H1 (cell line): Measurements from ENCODE around the gene MYL11. TPM values are rescaled to one million over a fixed set of nuclear protein-coding genes. Genes with fewer than 3 reads are reported as not detected.
A peak's percentile ranks its signal among the peaks of the same experiment; 100 is the strongest.

Source experiments
- CTCF ChIA-PET: fragments of 300-600 bp; sonication (Branson Sonifier 250); formaldehyde crosslinking; loops from one replicate; lab custom pipeline; 2021; ENCODE audit not compliant: partially characterized antibody; lab: Charles Lee
- POLR2A ChIA-PET: fragments of 300-600 bp; sonication (Branson Sonifier 250); formaldehyde crosslinking; loops from one replicate; lab custom pipeline; 2021; ENCODE audit warnings: inconsistent platforms; ENCODE audit not compliant: partially characterized antibody; lab: Charles Lee
- DNase-seq, 2 experiments: peaks; one replicate each; pipeline versions ENCODE4 v3.0.0 to v3.0.0-alpha.2; 2010 to 2022; ENCODE audit warnings: low spot score in 2 of 2, low read depth in 1 of 2, mixed read lengths in 1 of 2
- FAIRE-seq: peaks from 2 replicates; lab custom pipeline; 2011; peaks lifted over from hg19 to GRCh38; lab: Jason Lieb, UNC
- H2AFZ ChIP-seq: 2 replicates; pipeline ENCODE4 v1.8.1; 2012; ENCODE audit warnings: low read length, inconsistent platforms
- H2AK5ac ChIP-seq: 2 replicates; pipeline ENCODE4 v1.6.1; 2013; ENCODE audit warnings: low read depth, low read length
- H2BK120ac ChIP-seq: replicated peaks from 2 replicates; pipeline ENCODE3; 2013; ENCODE audit warnings: low read depth, low read length, inconsistent platforms
- H2BK12ac ChIP-seq: 2 replicates; pipeline ENCODE4 v1.6.1; 2013; ENCODE audit warnings: low read depth, low read length
- H2BK15ac ChIP-seq: 2 replicates; pipeline ENCODE4 v1.6.1; 2013; ENCODE audit warnings: low read length
- H2BK20ac ChIP-seq: 2 replicates; pipeline ENCODE4 v1.6.1; 2013; ENCODE audit warnings: low read length
- H2BK5ac ChIP-seq: 2 replicates; pipeline ENCODE4 v1.6.1; 2013; ENCODE audit warnings: low read depth, low read length
- H3K14ac ChIP-seq: 2 replicates; pipeline ENCODE4 v1.6.1; 2013; ENCODE audit warnings: inconsistent platforms; ENCODE audit not compliant: insufficient read length
- H3K18ac ChIP-seq: 2 replicates; pipeline ENCODE4 v1.6.1; 2013; ENCODE audit warnings: low read length; ENCODE audit errors: extremely low read depth
- H3K23ac ChIP-seq: 2 replicates; pipeline ENCODE4 v1.6.1; 2013; ENCODE audit warnings: inconsistent platforms; ENCODE audit not compliant: insufficient read length
- H3K23me2 ChIP-seq: 2 replicates; pipeline ENCODE4 v1.6.1; 2013; ENCODE audit warnings: low read depth, low read length
- H3K27ac ChIP-seq: 2 replicates; pipeline ENCODE4 v1.6.1; 2011; ENCODE audit warnings: low read depth, low read length, inconsistent platforms
- H3K27me3 ChIP-seq, 4 experiments: replicated peaks in 1 of 4; 1 replicate in 1 of 4; 2 replicates in 3 of 4; pipeline versions ENCODE4 v1.6.1 to v1.8.1; 2011 to 2013; ENCODE audit warnings: low read length in 3 of 4, mild to moderate bottlenecking in 3 of 4, inconsistent platforms in 2 of 4, mixed read lengths in 2 of 4, moderate library complexity in 1 of 4; ENCODE audit not compliant: control insufficient read depth in 3 of 4, insufficient read depth in 3 of 4; ENCODE audit errors: extremely low read depth in 1 of 4
- H3K36me3 ChIP-seq, 4 experiments: 2 replicates each; pipeline versions ENCODE4 v1.6.1 to v1.8.1; 2011 to 2013; ENCODE audit warnings: mild to moderate bottlenecking in 4 of 4, low read length in 3 of 4, moderate library complexity in 2 of 4, control low read depth in 1 of 4, inconsistent platforms in 1 of 4; ENCODE audit not compliant: insufficient read depth in 4 of 4, control insufficient read depth in 2 of 4
- H3K4ac ChIP-seq: replicated peaks from 2 replicates; pipeline ENCODE3; 2013; ENCODE audit warnings: low read length, low read depth, mixed read lengths, inconsistent platforms; ENCODE audit not compliant: insufficient read length
- H3K4me1 ChIP-seq, 4 experiments: replicated peaks in 1 of 4; 1 replicate in 1 of 4; 2 replicates in 3 of 4; pipeline versions ENCODE4 v1.6.1 to v1.8.1; 2011 to 2013; ENCODE audit warnings: low read length in 3 of 4, inconsistent platforms in 2 of 4, mixed read lengths in 1 of 4; ENCODE audit not compliant: insufficient read depth in 4 of 4, control insufficient read depth in 3 of 4
- H3K4me2 ChIP-seq, 2 experiments: 2 replicates each; pipeline versions ENCODE4 v1.6.1 to v1.8.1; 2011 to 2013; ENCODE audit warnings: low read depth in 2 of 2, low read length in 2 of 2, control low read depth in 1 of 2, inconsistent platforms in 1 of 2, mild to moderate bottlenecking in 1 of 2; ENCODE audit not compliant: insufficient read depth in 1 of 2
- H3K4me3 ChIP-seq, 4 experiments: fragments of 200-600, 300-600 bp in 1 of 4; sonication (generic), shearing (Covaris generic), sonication (Bioruptor Twin) in 1 of 4; 2 replicates each; pipeline versions ENCODE4 v1.5.1 to v1.8.1; 2011 to 2016; ENCODE audit warnings: low read length in 4 of 4, low read depth in 3 of 4, control low read depth in 2 of 4, inconsistent platforms in 2 of 4, mild to moderate bottlenecking in 2 of 4, mixed read lengths in 1 of 4, moderate library complexity in 1 of 4; ENCODE audit not compliant: insufficient read depth in 2 of 4; ENCODE audit errors: extremely low read depth in 1 of 4
- H3K56ac ChIP-seq: replicated peaks from 2 replicates; pipeline ENCODE3; 2013; ENCODE audit warnings: low read depth, mild to moderate bottlenecking, mixed read lengths, low read length, inconsistent platforms; ENCODE audit not compliant: insufficient read length
- H3K79me1 ChIP-seq: 2 replicates; pipeline ENCODE4 v1.6.1; 2013; ENCODE audit warnings: low read depth, low read length, control low read depth
- H3K79me2 ChIP-seq, 2 experiments: 2 replicates each; pipeline versions ENCODE4 v1.6.1 to v1.8.1; 2012 to 2013; ENCODE audit warnings: low read length in 2 of 2, mild to moderate bottlenecking in 2 of 2, inconsistent platforms in 1 of 2; ENCODE audit not compliant: insufficient read depth in 2 of 2, control insufficient read depth in 1 of 2
- H3K9ac ChIP-seq, 4 experiments: replicated peaks in 1 of 4; 1 replicate in 1 of 4; 2 replicates in 3 of 4; pipeline versions ENCODE4 v1.6.1 to v1.8.1; 2011 to 2013; ENCODE audit warnings: low read depth in 3 of 4, low read length in 3 of 4, control low read depth in 2 of 4, mild to moderate bottlenecking in 2 of 4, moderate library complexity in 2 of 4, inconsistent platforms in 1 of 4; ENCODE audit errors: extremely low read depth in 1 of 4
- H3K9me3 ChIP-seq, 2 experiments: 2 replicates each; pipeline versions ENCODE4 v1.6.1 to v1.8.1; 2012 to 2013; ENCODE audit warnings: mild to moderate bottlenecking in 2 of 2, moderate library complexity in 2 of 2, control low read depth in 1 of 2, inconsistent platforms in 1 of 2, low read depth in 1 of 2, low read length in 1 of 2, mixed read lengths in 1 of 2; ENCODE audit not compliant: insufficient read depth in 2 of 2
- H4K20me1 ChIP-seq, 2 experiments: replicated peaks in 1 of 2; 2 replicates each; pipeline versions ENCODE3 to v1.8.1; 2011 to 2013; ENCODE audit warnings: inconsistent platforms in 2 of 2, low read length in 2 of 2, mild to moderate bottlenecking in 1 of 2; ENCODE audit not compliant: insufficient read depth in 2 of 2, control insufficient read depth in 1 of 2
- H4K5ac ChIP-seq: 2 replicates; pipeline ENCODE4 v1.6.1; 2013; ENCODE audit warnings: low read length, low read depth, mixed read lengths, inconsistent platforms; ENCODE audit not compliant: insufficient read length
- H4K8ac ChIP-seq: 2 replicates; pipeline ENCODE4 v1.8.0; 2013; ENCODE audit warnings: mild to moderate bottlenecking, moderate library complexity, low read length, inconsistent platforms; ENCODE audit not compliant: insufficient read depth; ENCODE audit errors: extremely low read depth
- H4K91ac ChIP-seq: replicated peaks from 2 replicates; pipeline ENCODE3; 2013; ENCODE audit warnings: low read length, mixed read lengths, inconsistent platforms; ENCODE audit not compliant: insufficient read length
- CHD1 ChIP-seq: IDR thresholded peaks from 2 replicates; pipeline ENCODE4 v1.6.1; 2012; ENCODE audit warnings: low read depth, low read length, improper control_type of control experiment
- KDM1A ChIP-seq: fragments of 200-600, 300-600 bp; sonication (generic); IDR thresholded peaks from 2 replicates; pipeline ENCODE4 v1.7.1; 2016; ENCODE audit warnings: mild to moderate bottlenecking, low read length, borderline replicate concordance
- WGBS, 2 experiments: shearing (Covaris generic) in 1 of 2; methylation state at CpG; one replicate each; pipeline versions ENCODE4 v1.1.6 to v1.1.7; 2013 to 2015; ENCODE audit warnings: low lambda C conversion rate in 2 of 2, mixed read lengths in 2 of 2, inconsistent platforms in 1 of 2, low coverage in 1 of 2, missing lambda C conversion rate in 1 of 2; ENCODE audit not compliant: insufficient replicate concordance in 2 of 2, insufficient coverage in 1 of 2, insufficient read length in 1 of 2; ENCODE audit errors: extremely low coverage in 1 of 2, missing lambda C conversion rate in 1 of 2; 5-methylcytosine and 5-hydroxymethylcytosine counted together
- polyA plus RNA-seq, 7 experiments: library from polyadenylated mRNA; depleted of rRNA in 3 of 7; stranded (reverse) in 5 of 7; unstranded in 2 of 7; fragments of >200 nt in 5 of 7; fragments of 200-250 nt in 2 of 7; gene quantifications; 1 replicate in 5 of 7; 2 replicates in 1 of 7; 4 replicates in 1 of 7; pipeline versions ENCODE4 v1.2.1 to v1.2.3, GENCODE V29; 2011 to 2013; ENCODE audit warnings: missing spikeins in 2 of 7, mixed read lengths in 2 of 7
- total RNA-seq: library from RNA; stranded (reverse); fragmentation: NEBNext Ultra II Directional; extraction: Animal tissue kit (Norgen Biotek cat#: 25700); gene quantifications from 2 replicates; pipeline ENCODE4 v1.2.1, GENCODE V29; 2021

MYL11 gene
- total and polyA plus RNA-seq, 2 of the 8 experiments (the other 6 are each of a cell fraction or from before 2014, with no cell fraction given), result 1.2 to 1.4 TPM

DNA sequence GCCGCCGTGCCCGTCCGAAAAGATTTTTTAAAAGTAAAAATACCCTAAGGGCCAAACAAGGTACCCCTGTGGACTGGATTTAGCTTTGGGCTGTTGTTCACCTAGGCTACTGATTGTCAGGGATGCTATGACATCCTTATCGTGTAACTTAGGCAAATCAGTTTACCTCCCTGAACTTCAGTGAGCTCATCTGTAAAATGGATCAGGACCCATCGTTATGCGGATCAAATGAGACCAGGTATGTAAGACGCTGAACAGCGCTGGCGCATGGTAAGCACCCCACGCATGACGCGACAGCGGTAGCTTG is 32.1 kb downstream of the MYL11 start:
- WGBS, 2 experiments, result 38% methylated on average over 14 of the region's 14 CpGs; no CpG with 5 or more reads in 1 of the 2 experiments
- Histone ChIP-seq H4K91ac (no peak overlapping the region), H2BK120ac (no peak overlapping the region), H3K79me1 (peaks cover 5% of the 10 kb centered on the region; the same call in 1 of the 2 replicates), H2AFZ (peak overlapping the region; percentile 98), H3K4ac (no peak overlapping the region), H2BK20ac (0 out of 2 replicates have a peak overlapping the region, but pooled peaks have one; percentile 29), H4K8ac (no peak overlapping the region; the same call in 1 of the 2 replicates), H4K20me1 (peaks cover 0 to 16% of the 10 kb centered on the region in 2 experiments), H3K4me2 (peak overlapping the region; percentile 82 to 97), H2BK12ac (0 out of 2 replicates have a peak overlapping the region, but pooled peaks have one; percentile 2), H3K27me3 (no peaks in the 10 kb centered on the region; a peak in 1 of 7 replicates), H3K4me3 (peak overlapping the region; percentile 74 to 85 (median 81)), H2BK15ac (no peak overlapping the region), H3K23me2 (peaks cover 12% of the 10 kb centered on the region), H3K27ac (no peak overlapping the region; the same call in 1 of the 2 replicates), H3K23ac (no peak overlapping the region), H3K9ac (peak overlapping the region in 3 of 4 experiments; percentile 43 to 85 (median 78); a peak in 6 of 7 replicates), H3K4me1 (peaks cover 3 to 12% (median 4%) of the 10 kb centered on the region in 4 experiments; a peak in 6 of 7 replicates), H3K56ac (no peak overlapping the region)
- CTCF ChIA-PET, result interaction anchor here (0.7 to 2.9 kb wide), 10 partner anchors 10 to 287 kb away, joined by 3 to 20 read pairs (median 4); partner anchors contain the start of genes DCTPP1 and ZNF48
- FAIRE-seq, result no peak
- TF ChIP-seq CHD1, result no peak
- peak; percentile 12; the same call in 1 of the 2 replicates for TF ChIP-seq KDM1A
- TF ChIP-seq, all 59 proteins: peak for 1
- H3K9me3 ChIP-seq, result no peaks in the 10 kb centered on the region
- no peak for DNase-seq
- H2AK5ac ChIP-seq, result no peak overlapping the region
- H3K36me3 ChIP-seq, result peaks cover 0 to 8% (median 2%) of the 10 kb centered on the region in 4 experiments; a peak in 4 of 8 replicates
- H3K14ac ChIP-seq, result no peak overlapping the region
- peak overlapping the region; percentile 81 for H3K18ac ChIP-seq
- POLR2A ChIA-PET, result interaction anchor here (0.6 to 5.1 kb wide), 15 partner anchors 8 to 203 kb away, joined by 3 to 61 read pairs (median 5); partner anchors contain the start of genes CD2BP2, ZNF48, ZNF688 and ZNF689
- H2BK5ac ChIP-seq, result peak overlapping the region; percentile 12; the same call in 1 of the 2 replicates
- peak overlapping the region; percentile 64 for H4K5ac ChIP-seq
- peaks cover 0 to 8% of the 10 kb centered on the region in 2 experiments; a peak in 2 of 4 replicates for H3K79me2 ChIP-seq
